Measurements from ENCODE around the gene NBEAL2.

DNA sequence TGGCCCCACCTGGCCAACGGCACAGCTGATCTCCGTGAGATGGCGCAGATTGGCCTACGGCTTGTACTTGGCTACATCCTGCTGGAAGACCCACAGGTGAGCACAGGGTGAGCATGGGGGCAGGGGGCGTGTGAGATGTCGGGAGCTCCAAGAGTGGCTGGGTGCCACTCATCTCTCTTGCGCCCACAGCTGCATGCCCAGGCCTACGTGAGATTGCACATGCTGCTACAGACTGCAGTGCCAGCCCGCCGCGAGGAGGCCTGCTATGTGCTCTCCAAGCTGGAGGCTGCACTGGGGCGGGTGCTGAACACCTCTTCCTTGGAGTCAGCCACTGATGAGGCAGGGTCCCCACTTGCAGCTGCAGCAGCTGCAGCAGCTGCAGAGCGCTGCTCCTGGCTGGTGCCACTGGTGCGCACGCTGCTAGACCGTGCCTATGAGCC, 22.3 kb downstream of the NBEAL2 start:
- TF ChIP-seq POLR2AphosphoS5 (IDR thresholded peaks at IDR 0.05) (no peak), POLR2A (IDR thresholded peaks at IDR 0.05) (no peak)
